Iris pigment epithelial cell (primary cell): ENCODE measurements around the gene ACAD8.

ENCODE experiments used
- DNase-seq: peaks from one replicate; pipeline ENCODE4 v3.0.0-alpha.2; 2011; ENCODE audit warnings: low read depth

ACAD8 gene

DNA sequence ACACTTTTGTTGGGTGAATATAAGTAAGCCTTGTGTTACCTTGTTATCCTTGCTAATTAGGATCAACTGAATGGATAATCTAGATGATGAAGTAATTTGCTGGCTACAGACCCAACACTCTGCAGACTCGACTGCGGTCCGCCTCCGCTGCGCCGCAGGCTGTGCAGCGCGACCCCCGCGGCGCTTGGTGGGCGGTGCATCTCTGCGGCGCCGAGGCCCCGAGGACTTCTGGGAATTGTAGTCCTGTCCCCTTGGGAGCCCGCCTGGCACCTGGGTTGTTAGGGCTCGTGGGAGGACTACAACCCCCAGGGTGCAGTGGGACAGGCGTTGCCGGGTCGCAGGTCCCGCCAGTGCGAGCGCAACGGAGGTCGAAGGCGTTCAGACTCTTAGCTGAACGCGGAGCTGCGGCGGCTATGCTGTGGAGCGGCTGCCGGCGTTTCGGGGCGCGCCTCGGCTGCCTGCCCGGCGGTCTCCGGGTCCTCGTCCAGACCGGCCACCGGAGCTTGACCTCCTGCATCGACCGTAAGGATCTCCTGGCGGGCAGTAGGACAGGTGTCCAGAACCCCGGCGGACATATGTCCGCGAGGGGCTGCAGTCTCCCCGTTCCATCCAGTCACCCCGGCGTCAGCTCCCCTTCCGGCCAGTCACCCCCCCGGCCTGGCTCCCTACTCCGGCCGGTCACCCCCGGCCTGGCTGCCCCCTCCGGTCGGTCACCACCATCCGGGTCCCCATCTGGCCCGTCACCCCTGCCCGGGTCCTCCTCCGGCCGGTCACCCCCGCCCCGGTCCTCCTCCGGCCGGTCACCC, at the start of gene ACAD8, which contains the start of gene THYN1:
Gene ACAD8, plus strand, starts transcription at position 381 of the 806 bp plus-strand sequence. Its CDS starts 33 bp downstream, at position 414.
Gene THYN1, minus strand, starts transcription at position 165 of the 806 bp plus-strand sequence. CDS start 470 bp downstream, outside the sequence.
- DNase-seq: peak; percentile 98

DNA sequence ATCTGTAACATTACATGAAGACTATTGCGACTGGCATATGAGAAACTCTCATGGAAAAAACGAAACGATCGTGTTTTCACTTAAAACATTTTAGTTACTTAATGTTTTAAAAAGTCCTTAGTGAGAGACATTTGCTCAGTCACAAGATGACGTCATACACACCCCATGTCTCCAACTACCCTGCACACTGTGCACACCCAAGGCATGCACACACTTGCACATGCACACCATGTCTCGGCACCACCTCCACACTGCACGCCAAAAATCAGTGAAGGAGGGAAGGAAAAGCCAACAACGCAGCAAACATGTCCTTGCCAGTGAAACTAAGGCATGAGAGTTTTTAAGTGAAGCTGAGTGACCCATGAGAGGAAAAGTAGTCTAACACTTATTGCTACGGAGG, 47.6 kb upstream of the ACAD8 start:
- DNase-seq: no peak

DNA sequence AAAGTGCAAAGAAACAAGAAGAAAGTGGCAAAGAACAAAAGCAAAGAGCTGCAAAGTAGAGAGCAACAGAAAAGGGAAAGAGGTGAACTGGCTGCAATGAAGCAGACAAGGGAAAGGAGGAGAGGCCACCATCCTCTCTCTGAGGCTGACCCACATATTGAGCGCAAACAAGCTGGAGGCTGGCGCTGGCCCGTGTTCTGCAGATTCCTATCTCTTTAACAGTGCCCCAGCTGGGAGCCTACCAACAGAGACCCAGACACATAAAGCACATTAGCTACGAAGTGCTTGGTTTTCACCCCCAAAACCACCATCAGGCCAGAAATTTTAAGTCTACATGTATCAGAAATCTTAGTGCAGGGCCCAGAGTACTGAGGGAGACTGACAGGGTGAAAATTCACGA, 47.2 kb upstream of the ACAD8 start:
- no peak for DNase-seq

DNA sequence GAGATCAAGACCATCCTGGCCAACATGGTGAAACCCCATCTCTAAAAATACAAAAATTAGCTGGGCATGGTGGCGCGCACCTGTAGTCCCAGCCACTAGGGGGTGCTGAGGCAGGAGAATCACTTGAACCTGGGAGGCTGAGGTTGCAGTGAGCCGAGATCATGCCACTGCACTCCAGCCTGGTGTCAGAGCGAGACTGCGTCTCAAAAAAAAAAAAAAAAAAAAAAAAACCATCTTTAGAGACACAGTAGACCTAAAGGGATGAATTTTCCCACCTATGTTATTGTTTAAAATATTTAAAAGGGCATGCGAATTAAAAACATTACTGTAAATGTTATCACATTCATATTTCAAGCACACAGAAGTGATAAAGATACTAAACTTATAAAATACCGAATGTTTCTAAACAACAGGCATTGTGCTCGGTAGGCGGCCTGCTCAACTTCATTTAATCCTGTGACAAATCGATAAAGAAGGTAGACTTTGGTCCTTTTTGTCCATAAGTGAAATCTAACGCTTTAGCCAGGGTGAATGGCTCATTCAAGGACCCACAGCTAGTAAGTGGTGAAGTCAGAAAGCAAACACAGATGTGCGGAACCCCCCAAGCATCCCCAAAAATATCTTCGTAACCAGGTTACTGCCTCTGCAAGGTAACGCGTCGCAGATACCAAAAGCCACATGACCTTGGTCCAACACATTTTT, 45.7 kb upstream of the ACAD8 start:
- DNase-seq: peak; percentile 16

DNA sequence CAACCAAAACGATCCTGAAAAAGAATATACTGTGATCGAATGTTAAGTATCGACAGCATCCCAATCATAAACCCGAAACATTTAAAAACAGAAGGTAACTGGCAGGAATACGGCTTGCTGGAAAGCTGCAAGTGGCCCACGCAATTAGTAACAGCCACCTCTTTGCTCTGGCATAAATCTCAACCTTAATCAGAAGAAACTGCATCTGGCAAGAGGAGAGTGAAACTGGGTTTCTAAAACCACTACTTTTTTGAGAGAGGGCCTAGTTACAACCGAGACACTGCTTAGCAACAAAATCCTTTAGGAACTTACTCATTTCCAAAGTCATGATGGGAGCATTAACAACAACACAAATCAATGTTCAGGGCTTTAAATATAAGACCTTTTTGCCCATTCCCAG, 37.5 kb upstream of the ACAD8 start:
- DNase-seq: no peak

DNA sequence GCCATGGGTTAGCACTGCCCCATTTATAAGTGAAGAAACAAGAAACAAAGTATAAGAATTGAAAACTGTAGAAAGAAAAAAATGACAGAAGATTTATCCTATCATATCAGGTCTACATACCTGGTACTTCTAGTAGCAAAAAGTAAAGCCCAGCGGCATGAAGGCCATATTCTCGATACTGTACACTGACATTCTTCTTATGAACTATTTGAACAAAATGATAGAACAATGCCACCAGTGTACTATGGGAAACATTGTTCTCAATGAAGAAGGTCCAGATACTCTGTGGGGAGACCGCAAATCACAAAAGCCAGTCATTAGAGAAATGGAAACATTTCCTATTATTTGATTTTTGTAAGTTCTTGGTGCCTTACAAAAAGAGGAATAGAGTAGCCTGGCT, 36.6 kb upstream of the ACAD8 start:
- DNase-seq: no peak

DNA sequence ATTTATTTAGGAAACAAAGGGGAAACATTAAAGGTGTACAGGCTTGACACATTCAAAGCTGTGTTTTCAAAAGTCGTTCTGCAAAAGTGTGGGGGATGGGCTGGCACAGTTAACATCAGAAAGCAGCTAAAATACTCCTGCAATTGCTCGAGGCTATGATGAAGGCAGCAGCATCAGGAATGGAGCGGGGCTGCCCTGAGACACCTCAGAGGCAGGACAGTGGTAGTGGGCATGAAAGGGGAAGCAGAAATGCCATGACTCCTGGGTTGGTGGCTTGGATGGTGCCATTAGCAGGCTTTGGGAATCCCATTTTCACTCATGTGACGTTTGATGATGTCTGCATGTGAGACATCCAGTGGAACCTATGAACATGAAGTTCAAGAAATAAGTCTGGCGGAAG, 30.2 kb upstream of the ACAD8 start:
- no peak for DNase-seq

DNA sequence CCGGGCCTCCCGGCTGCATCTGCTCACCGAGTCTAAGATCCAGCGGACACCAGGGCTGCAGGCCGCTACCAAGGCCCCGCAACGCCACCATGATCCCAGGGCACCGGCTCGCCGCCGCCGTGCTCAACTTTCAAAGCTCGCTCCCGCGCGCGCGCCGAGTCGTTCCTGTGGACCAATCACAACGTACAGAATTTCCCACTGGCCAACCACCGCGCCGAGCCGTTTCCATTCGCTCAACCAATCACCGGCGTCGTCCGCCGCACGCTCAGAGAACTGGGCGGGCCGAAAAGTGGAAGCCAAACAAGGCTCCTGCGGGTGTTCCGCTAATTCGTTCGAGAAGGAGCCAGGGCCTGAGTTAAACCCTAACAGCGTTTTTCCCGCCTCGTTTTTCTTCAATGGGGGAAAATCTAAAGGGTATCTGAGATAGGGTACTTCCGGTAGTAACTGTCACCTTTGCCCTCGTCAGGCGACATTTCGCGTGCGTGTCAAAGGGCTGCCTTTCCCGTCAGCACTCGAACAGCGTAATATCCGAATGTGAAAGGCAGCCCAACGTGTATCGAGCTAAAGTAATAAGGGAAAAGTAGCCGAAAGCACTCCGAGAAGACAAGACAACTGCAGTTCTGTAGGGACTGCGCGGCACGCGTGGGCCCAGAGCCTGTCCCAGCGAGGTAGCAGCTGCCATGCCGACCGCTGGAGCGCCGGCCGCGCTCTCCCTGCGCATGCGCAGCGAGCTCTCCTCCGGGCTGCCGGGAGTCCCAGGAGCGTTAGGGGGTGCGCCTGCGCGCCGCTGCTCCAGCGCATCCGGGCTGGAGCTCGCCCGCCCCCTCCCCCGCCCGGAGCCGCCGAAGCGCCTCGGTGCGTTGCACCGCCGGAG, 29.3 kb upstream of the ACAD8 start, which contains the start of the genes NCAPD3 and VPS26B:
Gene NCAPD3, minus strand, starts transcription at position 132 of the 874 bp plus-strand sequence. Its CDS starts 41 bp downstream, at position 91.
Gene VPS26B, plus strand, starts transcription at position 836 of the 874 bp plus-strand sequence. CDS start 452 bp downstream, outside the sequence.
- peak; percentile 96 for DNase-seq

DNA sequence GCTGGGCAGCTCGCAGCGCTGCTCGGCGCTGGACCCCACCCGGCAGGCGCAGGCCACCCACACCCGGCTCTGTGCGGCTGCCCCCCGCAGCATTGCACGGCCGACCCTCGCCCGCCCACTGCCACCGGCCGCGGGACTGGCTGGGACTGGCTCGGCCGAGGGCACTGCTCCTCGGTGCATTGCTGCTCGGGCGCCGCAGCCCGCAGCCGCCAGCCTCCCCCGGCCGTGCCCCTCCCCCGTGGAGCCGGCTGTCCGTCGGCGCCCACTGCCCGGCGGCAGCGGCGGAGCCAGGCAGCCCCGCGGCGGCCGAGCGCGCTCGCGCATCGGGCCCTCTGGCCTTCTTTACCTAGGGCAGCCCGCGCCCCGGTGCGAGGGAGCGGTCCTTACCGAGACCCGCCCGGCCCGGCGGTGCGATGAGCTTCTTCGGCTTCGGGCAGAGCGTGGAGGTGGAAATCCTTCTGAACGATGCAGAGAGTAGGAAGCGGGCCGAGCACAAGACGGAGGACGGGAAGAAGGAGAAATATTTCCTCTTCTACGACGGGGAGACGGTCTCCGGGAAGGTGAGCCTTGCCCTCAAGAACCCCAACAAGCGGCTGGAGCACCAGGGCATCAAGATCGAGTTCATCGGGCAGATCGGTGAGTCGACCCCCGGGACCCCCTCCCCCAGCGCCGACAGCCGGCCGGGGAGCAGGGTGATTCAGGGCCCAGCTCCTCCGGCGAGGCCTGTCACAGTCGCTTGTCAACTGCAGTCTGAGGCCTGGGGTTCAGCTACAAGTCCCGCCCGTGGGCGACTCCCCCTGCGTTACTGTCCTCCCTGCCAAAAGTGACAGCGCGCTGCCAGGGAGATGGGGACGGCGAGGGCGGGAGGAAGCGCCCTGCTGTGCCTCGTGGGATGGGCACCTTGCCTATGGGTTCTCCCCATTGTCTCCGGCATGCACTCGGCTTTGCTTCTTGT, 28.4 kb upstream of the ACAD8 start:
- peak; percentile 22 for DNase-seq

DNA sequence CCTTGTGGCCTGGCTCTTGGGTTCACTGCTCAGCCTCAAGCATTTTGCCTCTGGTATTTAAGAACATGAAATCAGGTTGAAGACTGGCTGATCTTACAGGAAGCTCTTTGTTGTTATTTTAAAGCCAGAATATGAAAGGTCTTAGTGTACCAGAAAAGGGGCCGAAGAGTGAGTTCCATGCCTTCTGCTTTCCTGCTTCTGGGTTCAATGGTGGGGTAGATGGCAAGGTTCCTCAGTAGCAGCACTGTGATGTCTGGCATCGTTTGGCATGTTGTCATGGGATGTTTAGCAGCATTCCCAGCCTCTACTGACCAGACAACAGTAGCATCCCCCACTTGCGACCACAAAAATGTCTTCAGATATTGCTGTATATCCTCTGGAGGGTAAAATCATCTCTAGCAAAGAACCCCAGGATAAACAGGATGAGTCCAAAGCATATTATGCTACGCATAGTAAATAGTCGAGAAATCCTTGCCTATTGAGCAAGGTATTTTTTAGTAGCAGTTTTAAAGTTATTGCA, 26.5 kb upstream of the ACAD8 start:
- DNase-seq: peak; percentile 60

DNA sequence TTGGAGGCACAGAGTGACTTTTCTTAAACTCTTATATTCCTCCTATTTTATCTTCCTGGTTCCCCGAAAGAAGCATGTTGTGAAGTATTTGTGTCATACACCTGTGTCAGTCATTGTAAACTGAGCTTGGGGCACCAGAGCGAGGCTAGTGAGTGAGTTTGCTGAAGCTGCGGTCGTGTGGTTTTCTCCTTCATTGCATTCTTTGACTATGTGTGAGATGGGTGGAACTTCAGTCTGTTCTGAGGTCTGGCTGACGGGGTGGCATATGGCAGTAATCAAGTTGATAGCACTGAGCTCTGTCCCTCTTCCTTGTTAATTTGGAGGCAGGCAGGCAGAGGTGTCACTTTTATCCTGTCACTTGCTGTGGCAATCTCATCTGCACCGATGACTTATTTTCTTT, 24.7 kb upstream of the ACAD8 start:
- no peak for DNase-seq

DNA sequence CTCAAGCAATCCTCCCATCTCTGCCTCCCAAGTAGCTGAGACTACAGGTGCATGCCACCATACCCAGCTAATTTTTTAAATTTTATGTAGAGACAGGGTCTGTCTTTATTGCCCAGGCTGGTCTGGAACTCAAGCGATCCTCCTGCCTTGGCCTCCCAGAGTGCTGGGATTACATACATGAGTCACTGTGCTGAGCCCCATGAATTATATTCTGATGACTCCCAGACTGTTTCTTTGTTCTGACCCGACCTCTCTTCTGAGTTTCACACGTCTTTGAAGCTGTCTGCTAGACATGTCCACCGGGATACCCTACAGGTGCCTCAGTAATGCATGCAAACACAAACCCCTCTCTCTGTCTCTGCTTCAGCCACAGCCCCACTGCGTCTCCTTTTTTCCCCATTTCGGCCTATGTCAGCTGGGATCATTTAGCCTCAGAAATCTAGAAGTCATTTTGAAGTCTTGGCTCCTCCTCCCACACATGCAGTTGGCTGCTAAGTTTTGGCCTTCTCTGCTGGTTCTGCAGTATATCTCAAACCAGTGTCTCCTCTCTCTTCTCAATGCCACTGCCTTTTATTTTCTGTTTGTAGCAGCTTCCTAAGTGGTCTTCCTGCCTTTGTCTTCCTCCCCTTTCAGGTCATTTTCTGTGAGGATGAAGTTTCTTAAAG, 24.1 kb upstream of the ACAD8 start:
- DNase-seq: peak; percentile 22

DNA sequence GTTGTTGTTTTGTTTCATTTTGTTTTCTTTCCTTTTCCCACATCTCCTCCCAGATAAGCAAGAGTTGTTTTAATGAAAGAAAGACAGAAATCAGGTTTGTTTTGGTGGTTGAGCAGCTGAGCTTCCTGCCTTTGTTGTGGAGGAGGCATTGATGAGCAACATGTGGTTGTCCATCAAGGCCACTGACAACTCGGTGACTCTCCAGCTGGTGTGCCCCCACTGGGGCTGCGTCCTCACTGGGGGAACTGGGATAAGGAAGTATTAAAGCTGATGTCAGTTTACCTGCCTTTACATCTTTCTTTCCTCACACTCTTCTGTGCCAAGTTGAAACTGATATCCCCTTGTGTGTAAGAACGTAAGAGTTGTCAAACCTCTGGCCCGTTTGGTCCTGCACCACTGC, 23.0 kb upstream of the ACAD8 start:
- DNase-seq: no peak

DNA sequence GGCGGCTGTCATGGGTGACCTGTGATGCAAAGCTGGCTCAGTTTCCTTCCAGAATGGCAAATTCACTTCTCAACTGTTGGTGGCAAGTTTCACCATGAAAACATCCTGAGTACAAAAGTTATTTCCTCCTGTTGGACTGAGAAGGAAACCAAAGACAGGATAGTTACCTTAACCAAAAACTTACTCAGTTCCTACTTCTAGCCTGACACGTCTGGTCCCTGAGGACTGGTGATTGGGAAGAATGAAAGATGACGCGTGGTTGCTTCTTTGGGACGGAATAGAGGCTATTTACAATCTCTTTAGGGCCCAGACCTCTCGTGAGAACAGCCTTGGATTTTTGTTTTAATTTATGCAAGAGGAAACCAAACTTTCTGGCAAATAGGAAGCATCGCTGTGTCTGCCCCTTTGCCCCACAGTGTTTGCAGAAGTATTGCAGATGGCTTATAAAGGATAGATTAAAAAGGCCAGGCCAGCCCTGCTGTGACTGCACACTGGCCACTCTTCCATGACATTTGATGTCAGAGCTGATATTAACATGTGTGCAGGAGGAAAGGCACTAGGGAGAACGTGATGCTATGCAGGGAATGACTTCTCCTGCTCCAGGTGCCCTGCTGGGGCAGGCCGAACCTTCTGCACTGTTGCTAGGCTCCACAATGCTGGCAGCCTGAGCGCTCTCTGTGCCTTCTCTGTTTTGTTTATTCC, 21.3 kb upstream of the ACAD8 start:
- DNase-seq: no peak

DNA sequence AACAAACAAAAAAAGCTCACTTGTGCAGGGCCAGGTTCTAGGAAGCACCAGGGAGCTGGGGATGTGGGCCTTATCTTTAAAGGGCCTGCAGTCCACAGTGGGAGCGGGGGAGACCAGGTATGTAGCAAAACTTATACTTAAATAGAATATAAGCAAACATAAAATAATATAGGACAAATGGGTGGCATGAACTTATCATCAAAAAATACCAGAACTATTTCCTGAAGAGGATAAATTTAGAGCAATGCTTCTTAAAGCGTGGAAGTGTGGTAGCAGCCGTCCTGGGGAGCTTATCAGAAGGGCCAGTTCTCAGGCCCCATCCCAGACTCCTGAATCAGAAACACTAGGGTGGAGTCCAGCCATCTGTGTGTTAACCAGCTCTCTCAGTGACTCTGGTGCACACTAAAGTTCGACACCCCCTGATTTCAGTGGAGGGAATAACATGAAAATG, 19.6 kb upstream of the ACAD8 start:
- DNase-seq: no peak

DNA sequence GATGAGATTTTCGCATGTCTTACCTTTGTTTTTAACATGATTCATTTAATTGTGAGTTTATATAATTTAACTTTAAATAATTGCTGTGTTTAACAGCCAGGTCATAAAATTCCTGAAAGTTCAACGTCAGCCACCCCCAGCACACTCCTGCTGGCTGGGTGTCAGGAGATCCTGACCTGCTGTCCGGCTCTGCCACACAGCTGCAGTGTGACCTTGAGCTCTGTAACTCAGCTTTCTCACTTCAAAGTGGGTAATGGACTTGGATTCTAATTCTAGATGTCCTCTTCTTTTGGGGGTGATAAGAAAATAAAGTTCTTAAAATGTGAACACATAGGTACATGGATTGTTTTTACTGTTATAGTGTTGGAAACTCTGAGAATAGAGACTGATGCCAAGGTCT, 18.0 kb upstream of the ACAD8 start:
- DNase-seq: no peak

DNA sequence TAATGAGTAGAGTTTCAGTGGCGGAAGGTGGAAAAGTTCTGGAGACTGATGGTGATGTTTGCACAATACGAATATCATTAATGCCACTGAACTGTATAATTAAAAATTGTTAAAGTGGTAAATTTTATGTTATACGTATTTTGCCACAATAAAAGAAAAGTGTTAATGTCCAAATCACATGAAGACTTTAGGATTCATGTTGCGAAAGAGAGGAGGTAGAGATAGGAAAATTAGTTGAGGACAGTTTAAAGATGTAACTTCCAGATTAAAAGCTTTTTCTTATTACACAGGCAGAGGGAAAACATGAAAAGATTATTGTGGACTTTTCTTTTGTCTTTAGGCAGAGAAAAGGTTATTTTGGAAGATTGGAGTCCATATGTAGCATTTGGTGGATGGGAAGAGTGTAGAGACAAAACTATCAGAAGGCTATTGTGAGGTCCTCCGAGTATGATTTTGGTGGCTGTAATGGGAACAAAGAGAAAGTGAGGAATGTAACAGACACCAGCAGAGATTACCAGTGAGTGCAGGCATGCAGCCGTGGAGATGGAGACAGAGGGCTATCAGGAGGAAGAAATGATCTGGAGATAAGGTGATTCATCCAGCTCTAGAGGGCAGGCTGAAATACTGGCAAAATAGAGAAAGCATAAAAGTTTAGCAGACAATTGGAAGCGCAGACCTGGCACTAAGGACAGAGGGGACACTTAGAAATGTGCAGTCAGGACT, 16.4 kb upstream of the ACAD8 start:
- peak; percentile 49 for DNase-seq

DNA sequence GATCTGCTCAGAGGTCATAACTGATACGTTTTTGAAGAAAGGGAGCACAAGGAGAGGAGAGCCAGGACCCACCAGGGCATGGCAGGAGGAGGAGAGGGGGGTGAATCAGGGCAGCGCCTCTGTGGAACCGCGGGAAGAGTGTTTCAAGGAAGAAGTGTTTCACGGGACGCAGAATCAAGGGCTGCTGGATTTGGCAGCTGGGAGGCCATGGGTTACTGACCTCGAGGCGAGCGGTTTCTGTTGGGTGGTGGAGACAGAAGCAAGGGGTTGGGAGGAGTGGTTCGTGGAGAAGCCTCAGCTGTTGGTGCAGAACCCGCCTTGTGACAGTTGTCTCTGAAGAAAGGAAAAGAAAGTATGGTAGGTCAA, 15.8 kb upstream of the ACAD8 start:
- no peak for DNase-seq

DNA sequence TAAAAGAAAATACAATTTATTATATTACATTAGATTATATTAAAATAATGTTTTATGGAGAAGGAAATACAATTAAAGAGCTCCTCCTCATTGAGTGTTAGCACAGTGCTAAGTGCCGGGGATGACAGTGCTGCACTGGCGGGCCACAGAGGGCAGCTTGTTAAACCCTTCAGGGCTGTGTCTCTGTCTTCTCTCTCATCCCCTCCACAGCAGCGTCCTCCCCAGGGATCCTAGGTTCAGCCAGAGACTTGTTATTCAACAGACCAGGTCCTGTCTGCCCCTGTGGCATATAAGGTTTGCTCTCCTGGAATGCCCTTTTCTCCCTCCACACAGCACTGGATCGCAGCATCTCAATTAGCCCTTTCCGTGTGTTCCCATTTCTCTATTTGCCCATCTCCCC, 14.4 kb upstream of the ACAD8 start:
- DNase-seq: no peak
